ENCODE data around the gene CD93.

DNA sequence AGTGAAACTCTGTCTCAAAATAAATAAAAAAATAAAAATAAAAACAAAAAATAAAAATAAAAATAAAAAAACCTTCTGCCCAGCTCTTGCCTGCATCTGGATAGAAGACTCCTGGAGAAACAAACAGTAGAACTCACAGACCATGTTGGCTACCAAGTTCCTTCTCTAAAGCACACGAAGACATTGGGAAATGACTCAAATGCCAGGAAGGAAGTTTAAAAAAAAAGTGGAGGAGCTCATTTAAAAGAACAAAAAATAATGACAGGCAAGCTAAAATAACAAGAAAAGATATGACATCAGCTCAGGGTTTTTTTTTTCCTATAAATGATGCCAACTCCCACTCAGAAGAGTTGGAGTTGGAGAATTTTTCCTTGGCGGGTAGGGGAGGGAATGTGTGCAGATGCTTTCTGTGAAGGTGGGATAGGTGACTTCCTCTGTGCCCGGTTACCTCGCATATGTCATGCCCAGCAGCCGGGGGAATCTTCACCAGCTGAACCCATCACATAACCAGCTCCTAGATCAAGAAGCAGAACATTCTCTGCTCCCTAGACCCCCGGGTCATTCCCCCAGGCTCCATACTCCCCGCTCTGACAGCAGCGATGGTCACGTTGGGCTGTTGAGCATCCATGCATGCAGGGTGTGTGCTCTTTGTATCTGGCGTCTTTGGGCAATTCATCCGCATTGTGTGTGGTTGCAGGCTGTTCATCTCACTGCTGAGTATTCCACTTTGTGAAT is 17.3 kb upstream of the CD93 start:
- TF ChIP-seq CEBPB (IDR thresholded peaks at IDR 0.05) (no peak), RAD21 (IDR thresholded peaks at IDR 0.05; ENCODE audit: low read depth) (no peak), EP300 (IDR thresholded peaks at IDR 0.05; ENCODE audit: borderline replicate concordance) (no peak), MAX (IDR thresholded peaks at IDR 0.05) (no peak)
